Measurements from ENCODE around the gene MDP1.

- peak; percentile 92 for TF ChIP-seq POLR2AphosphoS5 (IDR thresholded peaks at IDR 0.05; ENCODE audit: low read depth, low read length)
- TF ChIP-seq POLR2A (IDR thresholded peaks at IDR 0.05; ENCODE audit: low read depth, low read length) = peak; percentile 94
- peak; percentile 82 for TF ChIP-seq TAF1 (IDR thresholded peaks at IDR 0.05; ENCODE audit: borderline replicate concordance, low read depth, low read length)
These were observed 27.4 kb downstream of the MDP1 start, which contains the start of gene IPO4 for GRCh38 chr14:24188251-24189058.

Measured in GM12892 (cell line).